HS-27A (cell line): ENCODE results near the gene MAST2.
"Not testable (repeated sequence)": the region's sequence is repeated elsewhere in the genome, so short reads cannot be mapped to it uniquely, and the experiment has no call there.

Source experiments
- DNase-seq: peaks from one replicate; pipeline ENCODE4 v3.0.0-alpha.2; 2012; ENCODE audit warnings: low read depth, missing footprints

The MAST2 gene

GRCh38 chr1:45894331-45894730, 90.9 kb downstream of the MAST2 start:
- no peak for DNase-seq

GRCh38 chr1:45894921-45895320, 91.5 kb downstream of the MAST2 start:
- DNase-seq, result no peak

GRCh38 chr1:45895406-45895805, 92.0 kb downstream of the MAST2 start:
- DNase-seq, result no peak

GRCh38 chr1:45906883-45907282, 103.5 kb downstream of the MAST2 start:
- no peak for DNase-seq

GRCh38 chr1:45908611-45909140, 105.3 kb downstream of the MAST2 start:
- DNase-seq, result no peak

GRCh38 chr1:45911634-45912033, 108.2 kb downstream of the MAST2 start:
- DNase-seq, result no peak

GRCh38 chr1:45913183-45913683, 109.8 kb downstream of the MAST2 start:
- no peak for DNase-seq

GRCh38 chr1:45913731-45914501, 110.5 kb downstream of the MAST2 start:
- no peak for DNase-seq

GRCh38 chr1:45914836-45915235, 111.4 kb downstream of the MAST2 start:
- no peak for DNase-seq

GRCh38 chr1:45922374-45922773, 119.0 kb downstream of the MAST2 start:
- no peak for DNase-seq

- no peak for DNase-seq
These were observed 119.4 kb downstream of the MAST2 start for GRCh38 chr1:45922813-45923212.

GRCh38 chr1:45923343-45923742, 119.9 kb downstream of the MAST2 start:
- DNase-seq, result no peak

- no peak for DNase-seq
These were observed 121.3 kb downstream of the MAST2 start for GRCh38 chr1:45924736-45925135.

GRCh38 chr1:45925728-45926287, 122.4 kb downstream of the MAST2 start:
- no peak for DNase-seq

GRCh38 chr1:45926330-45926729, 122.9 kb downstream of the MAST2 start:
- DNase-seq, result no peak

GRCh38 chr1:45927231-45927915, 124.0 kb downstream of the MAST2 start:
- DNase-seq, result not testable (repeated sequence)

- DNase-seq, result no peak
These were observed 125.2 kb downstream of the MAST2 start for GRCh38 chr1:45928486-45929205.

- peak; percentile 50 for DNase-seq
These were observed 125.9 kb downstream of the MAST2 start for GRCh38 chr1:45929257-45929687.

- DNase-seq, result no peak
These were observed 127.1 kb downstream of the MAST2 start for GRCh38 chr1:45930258-45931150.

GRCh38 chr1:45932205-45932604, 128.8 kb downstream of the MAST2 start:
- not testable (repeated sequence) for DNase-seq

- DNase-seq, result no peak
These were observed 131.5 kb downstream of the MAST2 start for GRCh38 chr1:45934947-45935346.
